Right lobe of liver (tissue), 6 donors: ENCODE measurements around the gene SIK3. TPM values are rescaled to one million over a fixed set of nuclear protein-coding genes. Genes with fewer than 3 reads are reported as not detected.

ENCODE experiments used
- ATAC-seq, 4 donors: fragments of 200-7000 bp; cut with Tn5 transposase; one replicate each; pipeline ENCODE4 v1.9.1; 2020; ENCODE audit warnings: mild to moderate bottlenecking in 4 of 4, moderate library complexity in 4 of 4
- DNase-seq, 3 donors: peaks; one replicate each; pipeline ENCODE4 v3.0.0-alpha.2; 2020
- H3K27ac ChIP-seq, 3 donors: fragments of 200-600 bp; one replicate each; pipeline ENCODE4 v1.8.0; 2022
- H3K27me3 ChIP-seq, 2 donors: fragments of 200-600 bp; one replicate each; pipeline ENCODE4 v1.8.0; 2022
- H3K36me3 ChIP-seq, 4 donors: fragments of 200-600 bp; sonication (generic) in 1 of 4; one replicate each; pipeline versions ENCODE4 v1.5.1 to v1.8.0; 2017 to 2022; ENCODE audit warnings: control low read depth in 1 of 4
- H3K4me1 ChIP-seq, 4 donors: fragments of 200-600 bp; sonication (generic) in 1 of 4; one replicate each; pipeline versions ENCODE4 v1.5.1 to v1.8.0; 2017 to 2022; ENCODE audit warnings: control low read depth in 1 of 4
- H3K4me3 ChIP-seq, 3 donors: fragments of 200-600 bp; one replicate each; pipeline ENCODE4 v1.8.0; 2022
- H3K9me3 ChIP-seq, 4 donors: fragments of 200-600 bp; sonication (generic) in 1 of 4; one replicate each; pipeline versions ENCODE4 v1.5.1 to v1.8.0; 2017 to 2022; ENCODE audit warnings: control low read depth in 1 of 4
- CTCF ChIP-seq, 4 donors: fragments of 200-600 bp in 3 of 4; fragments of 450-650 bp in 1 of 4; IDR thresholded peaks; one replicate each; pipeline versions ENCODE4 v1.5.1 to v1.8.0; 2016 to 2022; ENCODE audit warnings: antibody characterized with exemption in 4 of 4, mild to moderate bottlenecking in 2 of 4
- POLR2A ChIP-seq: fragments of 450-650 bp; IDR thresholded peaks from one replicate; pipeline ENCODE4 v1.6.1; 2017; ENCODE audit warnings: antibody characterized with exemption, mild to moderate bottlenecking
- WGBS: methylation state at CpG from one replicate; pipeline ENCODE4 v1.1.6; 2018; ENCODE audit warnings: low coverage, low lambda C conversion rate; ENCODE audit not compliant: insufficient coverage; ENCODE audit errors: missing lambda C conversion rate; 5-methylcytosine and 5-hydroxymethylcytosine counted together
- intact Hi-C, 2 donors: fragments of 100-400 bp; cut with DNase I; formaldehyde crosslinking; loops; one replicate each; pipeline versions ENCODE4 v1.11.2 to v1.14.1; 2022
- total RNA-seq, 6 experiments: library from RNA; depleted of rRNA in 2 of 6; stranded (reverse); fragments of >200 nt in 2 of 6; fragmentation: NEBNext Ultra II Directional in 3 of 6; extraction: Animal tissue kit (Norgen Biotek cat#: 25700) in 3 of 6; gene quantifications; one replicate each; pipeline versions ENCODE4 v1.1.0 to v1.2.4, GENCODE V29; 2016 to 2023
- donor health status: DM: no; HTN: yes; CAD: no.
- donor health status: DM: no; HTN: no; CAD: no.
- donor health status: DM: no; HTN: no; CAD: no.
- donor health status: DM: no; HTN: yes; CAD: no.
- donor health status: DM: no; HTN: yes; CAD: no.

The SIK3 gene
- total RNA-seq, 6 experiments from 2014 or later: 22.0 to 35.4 (median 26.8) TPM

GRCh38 chr11:117002639-117003299, 95.5 kb downstream of the SIK3 start:
- WGBS: 55% methylated on average over 6 of the region's 6 CpGs
- no peak for TF ChIP-seq CTCF (IDR thresholded peaks at IDR 0.05)
- TF ChIP-seq POLR2A: no peak
- H3K9me3 ChIP-seq: no peaks in the 10 kb centered on the region
- H3K4me3 ChIP-seq: no peak overlapping the region
- H3K27me3 ChIP-seq: no peaks in the 10 kb centered on the region
- no peaks in the 10 kb centered on the region for H3K36me3 ChIP-seq
- DNase-seq: no peak
- intact Hi-C loops: no loop called here
- ATAC-seq: peak in 1 of 4 donors; percentile 40
- peaks cover 0 to 5% (median 0%) of the 10 kb centered on the region in 4 donors for H3K4me1 ChIP-seq
- H3K27ac ChIP-seq: no peak overlapping the region

GRCh38 chr11:117000014-117000737, 98.1 kb downstream of the SIK3 start:
- WGBS: 6% methylated on average over 1 of the region's 1 CpG
- no peaks in the 10 kb centered on the region for H3K4me1 ChIP-seq
- no peaks in the 10 kb centered on the region for H3K36me3 ChIP-seq
- no peak overlapping the region for H3K27ac ChIP-seq
- no peaks in the 10 kb centered on the region for H3K27me3 ChIP-seq
- H3K9me3 ChIP-seq: no peaks in the 10 kb centered on the region
- no peak overlapping the region for H3K4me3 ChIP-seq
- ATAC-seq: peak in 3 of 4 donors; percentile 32 to 50 (median 41)
- intact Hi-C loops: no loop called here
- no peak for DNase-seq
- TF ChIP-seq CTCF (IDR thresholded peaks at IDR 0.05) (no peak), POLR2A (no peak)

GRCh38 chr11:116997071-116997470, 101.2 kb downstream of the SIK3 start:
- WGBS: 89% methylated on average over 2 of the region's 2 CpGs
- TF ChIP-seq POLR2A: no peak
- TF ChIP-seq CTCF (IDR thresholded peaks at IDR 0.05): no peak

GRCh38 chr11:116994195-116994594, 104.0 kb downstream of the SIK3 start:
- Histone ChIP-seq H3K27me3 (no peaks in the 10 kb centered on the region), H3K36me3 (no peaks in the 10 kb centered on the region), H3K9me3 (no peaks in the 10 kb centered on the region), H3K27ac (no peak overlapping the region), H3K4me3 (no peak overlapping the region), H3K4me1 (peaks cover 0 to 22% (median 11%) of the 10 kb centered on the region in 4 donors)
- intact Hi-C loops: no loop called here
- ATAC-seq (no peak), DNase-seq (no peak)
- WGBS: 46% methylated on average over 2 of the region's 3 CpGs
- TF ChIP-seq POLR2A (no peak), CTCF (IDR thresholded peaks at IDR 0.05) (no peak)

More at GRCh38 chr11:116997071-116997470, 101.2 kb downstream of the SIK3 start:
- DNase-seq: no peak
- Histone ChIP-seq H3K27ac (no peak overlapping the region), H3K27me3 (no peaks in the 10 kb centered on the region), H3K4me1 (peaks cover 0 to 5% (median 0%) of the 10 kb centered on the region in 4 donors), H3K36me3 (no peaks in the 10 kb centered on the region), H3K9me3 (no peaks in the 10 kb centered on the region), H3K4me3 (no peak overlapping the region)
- ATAC-seq: no peak
- intact Hi-C loops: no loop called here
